Kidney tubule cell (primary cell): Measurements from ENCODE around the gene CACTIN.
A peak's percentile ranks its signal among the peaks of the same experiment; 100 is the strongest.
"Not testable (repeated sequence)": the region's sequence is repeated elsewhere in the genome, so short reads cannot be mapped to it uniquely, and the experiment has no call there.

ENCODE experiments used
- DNase-seq: peaks from one replicate; pipeline ENCODE4 v3.0.0-alpha.2; 2018; ENCODE audit warnings: low spot score

Gene CACTIN

GRCh38 chr19:3661284-3662238 is 35.0 kb upstream of the CACTIN start:
- DNase-seq: no peak

GRCh38 chr19:3660493-3661219 is 34.1 kb upstream of the CACTIN start:
- no peak for DNase-seq

- DNase-seq: no peak
Measured at GRCh38 chr19:3659746-3660112, 33.1 kb upstream of the CACTIN start.

- DNase-seq: no peak
Measured at GRCh38 chr19:3658870-3659745, 32.5 kb upstream of the CACTIN start.

- no peak for DNase-seq
Measured at GRCh38 chr19:3658004-3658869, 31.6 kb upstream of the CACTIN start.

- no peak for DNase-seq
Measured at GRCh38 chr19:3657395-3657769, 30.8 kb upstream of the CACTIN start.

GRCh38 chr19:3656747-3657394 is 30.3 kb upstream of the CACTIN start:
- peak; percentile 33 for DNase-seq

- no peak for DNase-seq
Measured at GRCh38 chr19:3656073-3656746, 29.6 kb upstream of the CACTIN start.

- no peak for DNase-seq
Measured at GRCh38 chr19:3655402-3656072, 28.9 kb upstream of the CACTIN start.

GRCh38 chr19:3653865-3654513 is 27.4 kb upstream of the CACTIN start:
- no peak for DNase-seq

- DNase-seq: no peak
Measured at GRCh38 chr19:3653081-3653795, 26.6 kb upstream of the CACTIN start.

GRCh38 chr19:3652422-3652821 is 25.8 kb upstream of the CACTIN start:
- no peak for DNase-seq

GRCh38 chr19:3651684-3652083 is 25.1 kb upstream of the CACTIN start:
- no peak for DNase-seq

GRCh38 chr19:3649888-3650287 is 23.3 kb upstream of the CACTIN start:
- no peak for DNase-seq

GRCh38 chr19:3648037-3648905 is 21.7 kb upstream of the CACTIN start:
- DNase-seq: no peak

GRCh38 chr19:3647102-3647501 is 20.5 kb upstream of the CACTIN start:
- not testable (repeated sequence) for DNase-seq

GRCh38 chr19:3646336-3647092 is 19.9 kb upstream of the CACTIN start:
- DNase-seq: no peak
